ENCODE results near the gene ACTR3C. TPM values are rescaled to one million over a fixed set of nuclear protein-coding genes. Genes with fewer than 3 reads are reported as not detected.

The ACTR3C gene
- total RNA-seq, 1 experiment from 2014 or later = 3.6 TPM

GRCh38 chr7:150333659-150334058 is 10.3 kb upstream of the ACTR3C start:
- Mint-ChIP-seq H3K4me3 (ENCODE audit: unreplicated experiment) (no peak overlapping the region), H3K27ac (ENCODE audit: low read depth, unreplicated experiment) (no peak overlapping the region), H3K4me1 (ENCODE audit: insufficient read depth, unreplicated experiment) (no peaks in the 10 kb centered on the region), H3K27me3 (ENCODE audit: insufficient read depth, unreplicated experiment) (no peaks in the 10 kb centered on the region), H3K36me3 (ENCODE audit: insufficient read depth, unreplicated experiment) (peaks cover 18% of the 10 kb centered on the region), H3K9me3 (ENCODE audit: unreplicated experiment) (no peaks in the 10 kb centered on the region)
- BruUV-seq (replicated peaks) = no TSS peak
- no peak for DNase-seq (ENCODE audit: unreplicated experiment)
- intact Hi-C loops (cut with micrococcal nuclease) = no loop called here
- ChIA-PET CTCF (no interaction called here), POLR2A (no interaction called here)
- no peak for TF ChIP-seq CTCF (IDR thresholded peaks at IDR 0.05; ENCODE audit: unreplicated experiment)

- Mint-ChIP-seq H3K9me3 (ENCODE audit: unreplicated experiment) (no peaks in the 10 kb centered on the region), H3K27ac (ENCODE audit: low read depth, unreplicated experiment) (no peak overlapping the region), H3K4me1 (ENCODE audit: insufficient read depth, unreplicated experiment) (no peaks in the 10 kb centered on the region), H3K36me3 (ENCODE audit: insufficient read depth, unreplicated experiment) (peaks cover 21% of the 10 kb centered on the region), H3K27me3 (ENCODE audit: insufficient read depth, unreplicated experiment) (no peaks in the 10 kb centered on the region), H3K4me3 (ENCODE audit: unreplicated experiment) (no peak overlapping the region)
- DNase-seq (ENCODE audit: unreplicated experiment) = no peak
- TF ChIP-seq CTCF (IDR thresholded peaks at IDR 0.05; ENCODE audit: unreplicated experiment) = no peak
- intact Hi-C loops (cut with micrococcal nuclease) = no loop called here
- CTCF ChIA-PET = no interaction called here
- POLR2A ChIA-PET = interaction anchor here (0.6 kb wide), 1 partner anchor 1133 kb away, joined by 3 read pairs; no protein-coding TSS in a partner anchor
- no TSS peak for BruUV-seq (replicated peaks)
Measured at GRCh38 chr7:150332852-150333635, 9.7 kb upstream of the ACTR3C start.

- H3K36me3 Mint-ChIP-seq (ENCODE audit: insufficient read depth, unreplicated experiment) = peaks cover 38% of the 10 kb centered on the region
- H3K9me3 Mint-ChIP-seq (ENCODE audit: unreplicated experiment) = no peaks in the 10 kb centered on the region
- H3K27me3 Mint-ChIP-seq (ENCODE audit: insufficient read depth, unreplicated experiment) = no peaks in the 10 kb centered on the region
- intact Hi-C loops (cut with micrococcal nuclease) = no loop called here
- no TSS peak for BruUV-seq (replicated peaks)
- ChIA-PET POLR2A (no interaction called here), CTCF (interaction anchor here (1.2 kb wide), 1 partner anchor 27 kb away, joined by 3 read pairs; no protein-coding TSS in a partner anchor)
- H3K4me1 Mint-ChIP-seq (ENCODE audit: insufficient read depth, unreplicated experiment) = no peaks in the 10 kb centered on the region
- H3K4me3 Mint-ChIP-seq (ENCODE audit: unreplicated experiment) = no peak overlapping the region
- no peak for DNase-seq (ENCODE audit: unreplicated experiment)
- TF ChIP-seq CTCF (IDR thresholded peaks at IDR 0.05; ENCODE audit: unreplicated experiment) = no peak
- H3K27ac Mint-ChIP-seq (ENCODE audit: low read depth, unreplicated experiment) = no peak overlapping the region
Measured at GRCh38 chr7:150330211-150330885, 7.0 kb upstream of the ACTR3C start.

DNA sequence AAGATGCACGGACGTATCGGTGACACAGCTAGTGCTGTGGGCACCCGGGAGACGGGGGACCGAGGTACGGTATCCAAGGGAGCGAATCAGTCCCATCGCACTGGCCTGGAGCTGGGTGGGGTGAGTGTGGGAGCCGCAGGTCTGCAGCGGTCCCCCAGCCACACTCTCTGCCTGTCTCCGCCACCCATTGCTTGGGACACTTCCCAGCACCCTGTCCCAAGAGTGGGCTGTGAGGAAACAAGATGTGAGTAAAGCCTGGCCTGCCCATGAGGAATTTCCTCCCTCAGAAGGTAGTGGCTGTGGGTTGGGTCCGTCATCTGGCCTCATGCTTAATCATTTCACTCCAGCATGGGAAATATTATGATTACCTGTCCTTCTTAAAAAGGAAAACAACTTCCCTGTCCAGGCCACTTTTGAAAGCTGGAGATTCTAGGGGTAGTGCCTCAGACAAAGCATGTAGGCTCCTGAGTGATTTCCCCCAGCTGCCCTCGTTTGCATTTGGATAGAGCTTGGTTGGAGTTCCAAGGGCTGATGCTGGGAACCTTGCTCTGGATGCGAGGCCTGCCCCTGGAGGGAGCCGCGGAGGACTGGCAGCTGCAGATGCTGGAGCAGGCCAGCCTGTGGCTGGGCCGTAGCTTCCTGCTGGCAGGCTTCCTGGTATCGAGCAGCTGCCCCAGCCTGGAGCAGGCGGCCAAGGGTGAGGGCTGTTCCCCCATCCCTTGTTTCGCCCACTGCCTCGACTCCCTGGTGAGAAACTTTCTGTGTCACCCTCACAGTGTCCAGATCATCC is 6.2 kb upstream of the ACTR3C start:
- TF ChIP-seq CTCF (IDR thresholded peaks at IDR 0.05; ENCODE audit: unreplicated experiment) = no peak
- DNase-seq (ENCODE audit: unreplicated experiment) = no peak
- Mint-ChIP-seq H3K4me1 (ENCODE audit: insufficient read depth, unreplicated experiment) (peaks cover 8% of the 10 kb centered on the region), H3K27ac (ENCODE audit: low read depth, unreplicated experiment) (no peak overlapping the region), H3K36me3 (ENCODE audit: insufficient read depth, unreplicated experiment) (peaks cover 38% of the 10 kb centered on the region), H3K9me3 (ENCODE audit: unreplicated experiment) (no peaks in the 10 kb centered on the region), H3K4me3 (ENCODE audit: unreplicated experiment) (no peak overlapping the region), H3K27me3 (ENCODE audit: insufficient read depth, unreplicated experiment) (no peaks in the 10 kb centered on the region)
- intact Hi-C loops (cut with micrococcal nuclease) = no loop called here
- CTCF ChIA-PET = interaction anchor here (1.2 kb wide), 1 partner anchor 28 kb away, joined by 3 read pairs; no protein-coding TSS in a partner anchor
- POLR2A ChIA-PET = no interaction called here
- BruUV-seq (replicated peaks) = no TSS peak

Data from MCF 10A (cell line).